A673 (cell line): ENCODE results near the gene KLC3. TPM values are rescaled to one million over a fixed set of nuclear protein-coding genes. Genes with fewer than 3 reads are reported as not detected.

Source experiments
- BruUV-seq: library from RNA; stranded (reverse); fragments of 400-500 nt; replicated peaks from 2 replicates; lab custom pipeline; 2021; lab: Mats Ljungman, UMichigan
- CTCF ChIA-PET: fragments of 300-600 bp; sonication (Branson Sonifier 250); formaldehyde crosslinking; loops from one replicate; lab custom pipeline; 2022; ENCODE audit warnings: antibody characterized with exemption; lab: Charles Lee
- POLR2A ChIA-PET: fragments of 300-600 bp; sonication (Branson Sonifier 250); formaldehyde crosslinking; loops from one replicate; lab custom pipeline; 2022; ENCODE audit warnings: antibody characterized with exemption; ENCODE audit not compliant: low non-redundant PET; lab: Charles Lee
- DNase-seq: peaks from one replicate; pipeline ENCODE4 v3.0.0-alpha.2; 2015; ENCODE audit warnings: low spot score
- H3K27ac ChIP-seq: fragments of 200-600 bp; sonication (generic); 2 replicates; pipeline ENCODE4 v1.5.1; 2016; ENCODE audit warnings: mixed run types, low read depth, mild to moderate bottlenecking, mixed read lengths, antibody characterized with exemption, low read length; ENCODE audit not compliant: poor library complexity, severe bottlenecking
- H3K27me3 ChIP-seq: fragments of 200-600 bp; sonication (generic); replicated peaks from 2 replicates; pipeline ENCODE4 v1.6.1; 2017; ENCODE audit warnings: mixed run types, low read depth, mild to moderate bottlenecking, mixed read lengths, antibody characterized with exemption, low read length; ENCODE audit not compliant: insufficient read depth, poor library complexity
- H3K36me3 ChIP-seq: fragments of 200-600 bp; sonication (generic); 2 replicates; pipeline ENCODE4 v1.6.1; 2016; ENCODE audit warnings: mixed run types, mild to moderate bottlenecking, mixed read lengths, antibody characterized with exemption, low read length; ENCODE audit not compliant: insufficient read depth, poor library complexity, severe bottlenecking
- H3K4me1 ChIP-seq: fragments of 200-600 bp; sonication (generic); 2 replicates; pipeline ENCODE4 v1.6.1; 2017; ENCODE audit warnings: mixed run types, mild to moderate bottlenecking, mixed read lengths, antibody characterized with exemption, low read length; ENCODE audit not compliant: insufficient read depth, poor library complexity, severe bottlenecking
- H3K4me3 ChIP-seq: fragments of 200-600 bp; sonication (generic); 2 replicates; pipeline ENCODE4 v1.5.1; 2016; ENCODE audit warnings: low read depth, mixed run types, mild to moderate bottlenecking, mixed read lengths, low read length; ENCODE audit not compliant: poor library complexity, severe bottlenecking
- H3K9me3 ChIP-seq: fragments of 200-600 bp; sonication (generic); 2 replicates; pipeline ENCODE4 v1.6.1; 2016; ENCODE audit warnings: mixed run types, low read depth, mild to moderate bottlenecking, mixed read lengths, antibody characterized with exemption, low read length; ENCODE audit not compliant: poor library complexity, severe bottlenecking
- CTCF ChIP-seq: fragments of 300-800, 200-600 bp; sonication (generic); conservative IDR thresholded peaks from 2 replicates; pipeline ENCODE4 v1.5.1; 2017; ENCODE audit warnings: low read depth, mild to moderate bottlenecking, antibody characterized with exemption, low read length, moderate library complexity, mixed read lengths
- EZH2 ChIP-seq: fragments of 200-600 bp; sonication (generic); IDR thresholded peaks from 2 replicates; pipeline ENCODE4 v1.6.1; 2017; ENCODE audit warnings: borderline replicate concordance, low read depth, mild to moderate bottlenecking, mixed read lengths, antibody characterized with exemption, low read length; ENCODE audit not compliant: poor library complexity, severe bottlenecking
- intact Hi-C: fragments of 100-400 bp; cut with micrococcal nuclease; formaldehyde crosslinking; loops from one replicate; pipeline ENCODE4 v1.10.0; 2022; ENCODE audit not compliant: unreplicated experiment
- total RNA-seq: library from RNA; stranded (reverse); gene quantifications from 2 replicates; pipeline ENCODE4 v1.2.3, GENCODE V29; 2021

The KLC3 gene
- total RNA-seq, 1 experiment from 2014 or later = 0.49 TPM

GRCh38 chr19:45297674-45298073 lies 42.9 kb upstream of the KLC3 start:
- H3K27me3 ChIP-seq = no peaks in the 10 kb centered on the region
- H3K27ac ChIP-seq = no peak overlapping the region

GRCh38 chr19:45298264-45298663 lies 42.3 kb upstream of the KLC3 start:
- no peak overlapping the region for H3K4me3 ChIP-seq
- TF ChIP-seq CTCF = no peak
- TF ChIP-seq EZH2 = no peak
- H3K36me3 ChIP-seq = no peaks in the 10 kb centered on the region
- no peak overlapping the region for H3K27ac ChIP-seq
- no TSS peak for BruUV-seq
- H3K4me1 ChIP-seq = no peaks in the 10 kb centered on the region
- no peak for DNase-seq
- intact Hi-C loops = no loop called here
- ChIA-PET POLR2A (no interaction called here), CTCF (no interaction called here)
- no peaks in the 10 kb centered on the region for H3K27me3 ChIP-seq
- no peaks in the 10 kb centered on the region for H3K9me3 ChIP-seq

More at GRCh38 chr19:45297674-45298073, 42.9 kb upstream of the KLC3 start:
- TF ChIP-seq EZH2 (no peak), CTCF (no peak)
- intact Hi-C loops = no loop called here
- ChIA-PET POLR2A (no interaction called here), CTCF (no interaction called here)
- Histone ChIP-seq H3K4me3 (no peak overlapping the region), H3K4me1 (no peaks in the 10 kb centered on the region), H3K36me3 (no peaks in the 10 kb centered on the region), H3K9me3 (no peaks in the 10 kb centered on the region)
- no TSS peak for BruUV-seq
- no peak for DNase-seq

- Histone ChIP-seq H3K4me3 (no peak overlapping the region), H3K9me3 (no peaks in the 10 kb centered on the region), H3K4me1 (no peaks in the 10 kb centered on the region), H3K27me3 (no peaks in the 10 kb centered on the region), H3K36me3 (no peaks in the 10 kb centered on the region), H3K27ac (no peak overlapping the region)
- intact Hi-C loops = no loop called here
- no peak for DNase-seq
- ChIA-PET CTCF (no interaction called here), POLR2A (no interaction called here)
- no peak for TF ChIP-seq EZH2
- TF ChIP-seq CTCF = no peak
- BruUV-seq = no TSS peak
These were observed 40.8 kb upstream of the KLC3 start for GRCh38 chr19:45299719-45300118.
